ENCODE data around the gene FAM53A. TPM values are rescaled to one million over a fixed set of nuclear protein-coding genes. Genes with fewer than 3 reads are reported as not detected.

The FAM53A gene
- total and polyA plus RNA-seq, 8 donors, result 0.73 to 2.8 (median 1.8) TPM; not detected in 4

DNA sequence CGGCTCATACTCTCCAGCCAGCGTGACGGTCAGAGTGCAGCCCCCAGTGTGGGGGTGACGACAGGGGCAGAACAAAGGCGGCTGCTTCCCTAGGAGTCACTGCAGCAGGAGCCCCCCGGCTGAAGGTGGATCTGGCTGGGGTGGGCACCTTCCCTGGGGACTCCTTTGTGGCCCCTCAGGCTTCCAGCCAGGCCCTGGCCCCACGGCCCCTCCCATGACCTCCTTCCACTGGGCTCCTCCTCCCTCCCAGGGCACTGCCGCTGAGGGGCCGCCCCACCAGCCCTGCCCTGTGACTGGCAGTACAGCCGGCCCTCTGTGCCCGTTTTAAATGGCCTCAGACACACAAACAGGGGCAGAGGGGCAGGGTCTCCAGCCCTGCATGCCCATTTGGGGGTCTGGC, 61.9 kb downstream of the FAM53A start:
- H3K9me3 ChIP-seq, result peaks cover 0 to 3% (median 0%) of the 10 kb centered on the region in 4 donors
- DNase-seq, result no peak
- no peaks in the 10 kb centered on the region for H3K36me3 ChIP-seq
- no peak for TF ChIP-seq POLR2A (IDR thresholded peaks at IDR 0.05)
- no peaks in the 10 kb centered on the region for H3K27me3 ChIP-seq
- WGBS, 5 donors, result 70 to 85% (median 74%) methylated on average over 10 to 11 of the region's 11 CpGs; no CpG with 5 or more reads in 1 of the 5 donors
- intact Hi-C loops (cut with DNase I; ENCODE audit: low total_unique reads), result no loop called here
- no peak overlapping the region for H3K4me3 ChIP-seq
- H3K4me1 ChIP-seq, result no peaks in the 10 kb centered on the region
- no peak overlapping the region for H3K27ac ChIP-seq

DNA sequence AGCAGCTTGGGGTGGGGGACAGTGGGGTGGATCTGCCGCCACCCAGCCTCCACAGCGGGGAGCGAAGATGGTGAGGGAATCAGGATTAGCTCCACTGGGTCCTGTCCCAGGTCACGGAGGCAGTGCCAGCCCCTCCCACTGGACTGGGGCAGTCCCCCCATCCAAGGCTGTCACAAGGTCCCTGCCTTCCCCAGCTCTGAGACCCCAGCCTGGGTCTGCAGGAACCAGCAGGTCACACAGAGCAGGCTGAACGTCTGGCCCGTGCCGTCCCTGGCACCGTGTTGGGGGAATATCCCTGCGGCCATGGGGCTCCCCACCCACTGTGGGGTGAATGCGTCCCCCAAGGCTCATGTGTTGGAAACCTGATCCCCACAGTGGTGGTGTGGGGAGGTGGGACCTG, 62.6 kb downstream of the FAM53A start:
- WGBS, 5 donors, result 77 to 89% (median 87%) methylated on average over 9 to 10 of the region's 10 CpGs
- H3K27ac ChIP-seq, result no peak overlapping the region
- no peak for DNase-seq
- H3K27me3 ChIP-seq, result no peaks in the 10 kb centered on the region
- intact Hi-C loops (cut with DNase I; ENCODE audit: low total_unique reads), result no loop called here
- H3K36me3 ChIP-seq, result no peaks in the 10 kb centered on the region
- H3K9me3 ChIP-seq, result peaks cover 0 to 3% (median 0%) of the 10 kb centered on the region in 4 donors
- TF ChIP-seq EP300 (IDR thresholded peaks at IDR 0.05), result no peak
- no peak for TF ChIP-seq POLR2AphosphoS5 (IDR thresholded peaks at IDR 0.05)
- TF ChIP-seq, protein P1, sequence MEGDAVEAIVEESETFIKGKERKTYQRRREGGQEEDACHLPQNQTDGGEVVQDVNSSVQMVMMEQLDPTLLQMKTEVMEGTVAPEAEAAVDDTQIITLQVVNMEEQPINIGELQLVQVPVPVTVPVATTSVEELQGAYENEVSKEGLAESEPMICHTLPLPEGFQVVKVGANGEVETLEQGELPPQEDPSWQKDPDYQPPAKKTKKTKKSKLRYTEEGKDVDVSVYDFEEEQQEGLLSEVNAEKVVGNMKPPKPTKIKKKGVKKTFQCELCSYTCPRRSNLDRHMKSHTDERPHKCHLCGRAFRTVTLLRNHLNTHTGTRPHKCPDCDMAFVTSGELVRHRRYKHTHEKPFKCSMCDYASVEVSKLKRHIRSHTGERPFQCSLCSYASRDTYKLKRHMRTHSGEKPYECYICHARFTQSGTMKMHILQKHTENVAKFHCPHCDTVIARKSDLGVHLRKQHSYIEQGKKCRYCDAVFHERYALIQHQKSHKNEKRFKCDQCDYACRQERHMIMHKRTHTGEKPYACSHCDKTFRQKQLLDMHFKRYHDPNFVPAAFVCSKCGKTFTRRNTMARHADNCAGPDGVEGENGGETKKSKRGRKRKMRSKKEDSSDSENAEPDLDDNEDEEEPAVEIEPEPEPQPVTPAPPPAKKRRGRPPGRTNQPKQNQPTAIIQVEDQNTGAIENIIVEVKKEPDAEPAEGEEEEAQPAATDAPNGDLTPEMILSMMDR (IDR thresholded peaks at IDR 0.05), result no peak
- no peak for TF ChIP-seq POLR2A (IDR thresholded peaks at IDR 0.05)
- H3K4me1 ChIP-seq, result no peaks in the 10 kb centered on the region
- no peak overlapping the region for H3K4me3 ChIP-seq

DNA sequence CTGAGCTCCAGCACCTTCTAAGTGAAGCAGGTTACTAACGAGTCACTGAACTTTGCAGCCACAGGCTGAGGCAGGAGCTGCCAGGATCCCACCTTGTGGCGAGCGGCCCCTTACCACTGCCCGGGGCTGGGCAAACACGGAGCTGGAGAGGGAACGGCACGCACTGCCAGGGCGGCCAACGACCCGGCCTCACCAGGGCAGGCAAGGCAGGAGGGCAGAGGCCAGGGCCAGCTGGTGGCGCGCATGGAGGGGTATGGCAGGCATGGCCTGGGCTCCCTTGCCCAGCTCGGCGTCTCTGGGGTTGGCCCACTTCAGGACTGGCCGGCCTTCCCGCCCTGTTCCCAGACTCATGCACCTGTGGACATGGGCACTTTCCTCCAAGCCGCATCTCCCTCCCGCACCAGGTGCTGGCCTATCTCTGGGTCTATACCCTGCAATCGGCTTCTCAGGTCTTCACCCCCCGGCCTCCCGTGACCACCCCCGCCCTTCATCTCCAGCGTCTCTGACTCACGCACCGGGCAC, 64.9 kb downstream of the FAM53A start:
- Histone ChIP-seq H3K27ac (no peak overlapping the region), H3K4me1 (no peaks in the 10 kb centered on the region), H3K27me3 (no peaks in the 10 kb centered on the region), H3K9me3 (peaks cover 0 to 3% (median 0%) of the 10 kb centered on the region in 4 donors), H3K36me3 (no peaks in the 10 kb centered on the region), H3K4me3 (no peak overlapping the region)
- TF ChIP-seq, protein P1 (IDR thresholded peaks at IDR 0.05), result no peak
- no peak for DNase-seq
- intact Hi-C loops (cut with DNase I; ENCODE audit: low total_unique reads), result no loop called here
- 89 to 95% (median 91%) methylated on average over 12 to 25 of the region's 25 CpGs for WGBS, 5 donors

DNA sequence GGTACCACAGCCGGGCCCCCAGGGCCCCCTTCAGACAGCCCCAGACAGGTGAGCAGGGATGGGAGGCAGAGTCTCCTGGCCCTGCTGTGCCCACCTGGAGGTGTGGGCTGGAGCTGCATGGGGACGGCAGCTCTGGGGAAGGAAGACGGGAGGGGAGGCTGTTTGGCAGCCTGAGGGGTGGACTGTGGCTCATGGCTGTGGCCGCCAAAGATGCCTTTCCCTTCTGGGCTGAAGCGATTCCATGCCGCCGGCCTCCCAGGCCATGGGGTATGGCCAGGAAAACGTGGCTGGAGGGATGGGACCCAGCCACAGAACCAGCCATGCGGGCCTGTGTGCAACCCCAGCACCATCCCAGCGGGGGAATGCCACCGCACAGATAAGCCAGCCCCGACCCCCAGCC, 65.7 kb downstream of the FAM53A start:
- Histone ChIP-seq H3K27ac (no peak overlapping the region), H3K27me3 (no peaks in the 10 kb centered on the region), H3K9me3 (peaks cover 0 to 3% (median 0%) of the 10 kb centered on the region in 4 donors), H3K4me3 (no peak overlapping the region), H3K36me3 (no peaks in the 10 kb centered on the region), H3K4me1 (no peaks in the 10 kb centered on the region)
- 80 to 96% (median 86%) methylated on average over 10 to 12 of the region's 12 CpGs for WGBS, 5 donors
- intact Hi-C loops (cut with DNase I; ENCODE audit: low total_unique reads), result no loop called here
- TF ChIP-seq EP300 (IDR thresholded peaks at IDR 0.05), result no peak
- DNase-seq, result no peak

DNA sequence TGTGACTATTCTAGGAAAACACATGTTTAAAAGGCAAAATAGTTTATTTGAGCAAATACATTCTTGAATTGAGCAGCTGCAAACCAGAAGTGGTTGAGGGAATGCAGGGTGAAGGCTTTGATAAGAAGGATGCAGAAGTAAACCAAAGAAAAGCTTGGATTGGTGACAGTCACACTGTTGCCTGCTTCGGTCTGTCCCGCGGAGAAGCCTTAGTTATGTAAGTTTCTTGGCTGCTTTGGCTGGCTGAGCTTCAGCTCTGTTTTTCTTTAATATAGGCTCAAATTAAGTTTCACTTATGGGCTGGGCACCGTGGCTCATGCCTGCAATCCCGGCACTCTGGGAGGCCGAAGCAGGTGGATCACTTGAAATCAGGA, 67.6 kb downstream of the FAM53A start:
- Histone ChIP-seq H3K9me3 (peaks cover 0 to 3% (median 0%) of the 10 kb centered on the region in 4 donors), H3K4me3 (no peak overlapping the region), H3K27me3 (no peaks in the 10 kb centered on the region), H3K4me1 (no peaks in the 10 kb centered on the region), H3K27ac (no peak overlapping the region), H3K36me3 (no peaks in the 10 kb centered on the region)
- DNase-seq, result no peak
- WGBS, 5 donors, result 61 to 79% (median 72%) methylated on average over 6 of the region's 6 CpGs
- intact Hi-C loops (cut with DNase I; ENCODE audit: low total_unique reads), result no loop called here
- TF ChIP-seq, protein P1 (IDR thresholded peaks at IDR 0.05), result no peak
- TF ChIP-seq POLR2A (IDR thresholded peaks at IDR 0.05) (no peak), EP300 (IDR thresholded peaks at IDR 0.05) (no peak), POLR2AphosphoS5 (IDR thresholded peaks at IDR 0.05) (no peak)
